ENCODE measurements around the gene CA4.
A peak's percentile ranks its signal among the peaks of the same experiment; 100 is the strongest.
"Not testable (repeated sequence)": the region's sequence is repeated elsewhere in the genome, so short reads cannot be mapped to it uniquely, and the experiment has no call there.

CA4 gene

GRCh38 chr17:60174767-60175166 lies 25.0 kb downstream of the CA4 start:
- not testable (repeated sequence) for DNase-seq (ENCODE audit: extremely low read depth, low read depth)
- peak; percentile 27 for TF ChIP-seq CTCF (IDR thresholded peaks at IDR 0.05; ENCODE audit: low read depth, low read length)

- DNase-seq (ENCODE audit: extremely low read depth, low read depth) = not testable (repeated sequence)
Measured at GRCh38 chr17:60176763-60177162, 27.0 kb downstream of the CA4 start.

GRCh38 chr17:60178180-60178579 lies 28.4 kb downstream of the CA4 start:
- not testable (repeated sequence) for DNase-seq (ENCODE audit: extremely low read depth, low read depth)

- DNase-seq (ENCODE audit: extremely low read depth, low read depth) = not testable (repeated sequence)
Measured at GRCh38 chr17:60180380-60180779, 30.6 kb downstream of the CA4 start.

GRCh38 chr17:60186372-60186771 lies 36.6 kb downstream of the CA4 start:
- not testable (repeated sequence) for DNase-seq (ENCODE audit: extremely low read depth, low read depth)

GRCh38 chr17:60186846-60187745 lies 37.3 kb downstream of the CA4 start:
- DNase-seq (ENCODE audit: extremely low read depth, low read depth) = not testable (repeated sequence)

- no peak for DNase-seq (ENCODE audit: extremely low read depth, low read depth)
Measured at GRCh38 chr17:60188759-60189158, 39.0 kb downstream of the CA4 start.

GRCh38 chr17:60190032-60190431 lies 40.3 kb downstream of the CA4 start:
- not testable (repeated sequence) for DNase-seq (ENCODE audit: extremely low read depth, low read depth)

More at GRCh38 chr17:60188759-60189158, 39.0 kb downstream of the CA4 start:
- no peak for TF ChIP-seq CTCF (IDR thresholded peaks at IDR 0.05; ENCODE audit: low read depth, low read length)

GRCh38 chr17:60193032-60193431 lies 43.3 kb downstream of the CA4 start:
- DNase-seq (ENCODE audit: extremely low read depth, low read depth) = not testable (repeated sequence)

- no peak for TF ChIP-seq CTCF (IDR thresholded peaks at IDR 0.05; ENCODE audit: low read depth, low read length)
- no peak for DNase-seq (ENCODE audit: extremely low read depth, low read depth)
Measured at GRCh38 chr17:60193482-60193881, 43.7 kb downstream of the CA4 start.

GRCh38 chr17:60194141-60194540 lies 44.4 kb downstream of the CA4 start:
- not testable (repeated sequence) for DNase-seq (ENCODE audit: extremely low read depth, low read depth)

- not testable (repeated sequence) for DNase-seq (ENCODE audit: extremely low read depth, low read depth)
Measured at GRCh38 chr17:60198630-60199029, 48.9 kb downstream of the CA4 start.

- DNase-seq (ENCODE audit: extremely low read depth, low read depth) = not testable (repeated sequence)
Measured at GRCh38 chr17:60205782-60206181, 56.0 kb downstream of the CA4 start.

- DNase-seq (ENCODE audit: extremely low read depth, low read depth) = not testable (repeated sequence)
Measured at GRCh38 chr17:60208302-60208701, 58.5 kb downstream of the CA4 start.

Measured in AG09319 (cell line).